NCI-H226 (cell line): ENCODE results near the gene ATXN7L3.
A peak's percentile ranks its signal among the peaks of the same experiment; 100 is the strongest.

Source experiments
- DNase-seq: peaks from one replicate; pipeline ENCODE4 v3.0.0-alpha.2; 2015

ATXN7L3 gene

GRCh38 chr17:44218344-44219107, 18.8 kb upstream of the ATXN7L3 start:
- DNase-seq: peak; percentile 75

- no peak for DNase-seq
These were observed 18.2 kb upstream of the ATXN7L3 start for GRCh38 chr17:44217738-44218343.

GRCh38 chr17:44216694-44217093, 17.0 kb upstream of the ATXN7L3 start:
- no peak for DNase-seq

- DNase-seq: no peak
These were observed 16.5 kb upstream of the ATXN7L3 start for GRCh38 chr17:44216173-44216572.

GRCh38 chr17:44214896-44215295, 15.2 kb upstream of the ATXN7L3 start:
- DNase-seq: no peak

GRCh38 chr17:44214230-44214494, 14.5 kb upstream of the ATXN7L3 start:
- no peak for DNase-seq

- DNase-seq: no peak
These were observed 13.9 kb upstream of the ATXN7L3 start for GRCh38 chr17:44213403-44214229.

GRCh38 chr17:44212507-44213402, 13.1 kb upstream of the ATXN7L3 start:
- no peak for DNase-seq

GRCh38 chr17:44211281-44212265, 11.9 kb upstream of the ATXN7L3 start:
- no peak for DNase-seq

GRCh38 chr17:44210342-44211192, 10.9 kb upstream of the ATXN7L3 start:
- DNase-seq: peak; percentile 79

GRCh38 chr17:44209786-44210341, 10.2 kb upstream of the ATXN7L3 start:
- no peak for DNase-seq

GRCh38 chr17:44207743-44208142, 8.1 kb upstream of the ATXN7L3 start:
- no peak for DNase-seq

GRCh38 chr17:44207319-44207718, 7.6 kb upstream of the ATXN7L3 start:
- DNase-seq: no peak

- DNase-seq: no peak
These were observed 7.1 kb upstream of the ATXN7L3 start for GRCh38 chr17:44206825-44207155.

- DNase-seq: no peak
These were observed 6.5 kb upstream of the ATXN7L3 start for GRCh38 chr17:44205962-44206824.

- DNase-seq: peak; percentile 71
These were observed 4.8 kb upstream of the ATXN7L3 start for GRCh38 chr17:44204441-44204882.

GRCh38 chr17:44203731-44204440, 4.2 kb upstream of the ATXN7L3 start:
- no peak for DNase-seq

- no peak for DNase-seq
These were observed 3.1 kb upstream of the ATXN7L3 start for GRCh38 chr17:44202756-44203155.
